GM21786 (cell line): ENCODE data around the gene CALHM1.
"Not testable (repeated sequence)": the region's sequence is repeated elsewhere in the genome, so short reads cannot be mapped to it uniquely, and the experiment has no call there.

Source experiments
- ATAC-seq: cut with Tn5 transposase; IDR thresholded peaks from one replicate; pipeline ENCODE4 v1.9.1; 2021; ENCODE audit not compliant: unreplicated experiment

CALHM1 gene

GRCh38 chr10:103487410-103487708 lies 28.7 kb upstream of the CALHM1 start:
- ATAC-seq = no peak

- ATAC-seq = not testable (repeated sequence)
Observed at GRCh38 chr10:103486635-103487409, 28.1 kb upstream of the CALHM1 start.

GRCh38 chr10:103481974-103482531 lies 23.4 kb upstream of the CALHM1 start:
- peak; percentile 62 for ATAC-seq

- no peak for ATAC-seq
Observed at GRCh38 chr10:103480521-103480920, 21.8 kb upstream of the CALHM1 start.

GRCh38 chr10:103479135-103479534 lies 20.4 kb upstream of the CALHM1 start, which contains the start of gene CALHM3:
Gene CALHM3, minus strand, starts transcription at chr10:103479240. Its CDS starts 208 bp downstream, at chr10:103479032.
- no peak for ATAC-seq

- no peak for ATAC-seq
Observed at GRCh38 chr10:103478671-103479070, 20.0 kb upstream of the CALHM1 start.

- ATAC-seq = peak; percentile 52
Observed at GRCh38 chr10:103476046-103476768, 17.5 kb upstream of the CALHM1 start.

GRCh38 chr10:103475437-103475836 lies 16.7 kb upstream of the CALHM1 start:
- ATAC-seq = no peak

GRCh38 chr10:103474077-103474476 lies 15.4 kb upstream of the CALHM1 start:
- ATAC-seq = no peak

- no peak for ATAC-seq
Observed at GRCh38 chr10:103473261-103473671, 14.6 kb upstream of the CALHM1 start.

- ATAC-seq = peak; percentile 27
Observed at GRCh38 chr10:103472005-103472404, 13.3 kb upstream of the CALHM1 start.

- ATAC-seq = peak; percentile 63
Observed at GRCh38 chr10:103470761-103471653, 12.3 kb upstream of the CALHM1 start.

- no peak for ATAC-seq
Observed at GRCh38 chr10:103469201-103469600, 10.5 kb upstream of the CALHM1 start.

GRCh38 chr10:103467406-103467805 lies 8.7 kb upstream of the CALHM1 start:
- ATAC-seq = peak; percentile 29

GRCh38 chr10:103466734-103467133 lies 8.0 kb upstream of the CALHM1 start:
- ATAC-seq = no peak

- no peak for ATAC-seq
Observed at GRCh38 chr10:103465411-103466179, 6.9 kb upstream of the CALHM1 start.

- no peak for ATAC-seq
Observed at GRCh38 chr10:103463499-103463898, 4.8 kb upstream of the CALHM1 start.

GRCh38 chr10:103459615-103460014 lies 915 bp upstream of the CALHM1 start:
- no peak for ATAC-seq

- no peak for ATAC-seq
Observed at GRCh38 chr10:103457896-103458583, 660 bp downstream of the CALHM1 start.
